Dermis microvascular lymphatic vessel endothelial cell (primary cell): ENCODE results near the gene CAMKMT. TPM values are rescaled to one million over a fixed set of nuclear protein-coding genes. Genes with fewer than 3 reads are reported as not detected.

Experiments used
- DNase-seq, 2 donors: peaks; one replicate each; pipeline versions ENCODE4 v3.0.0 to v3.0.0-alpha.2; 2010; ENCODE audit warnings: low read depth in 2 of 2
- total RNA-seq: library from RNA; depleted of rRNA; stranded (reverse); fragments of >200 nt; gene quantifications from 2 replicates; pipeline ENCODE4 v1.2.1, GENCODE V29; 2014

The CAMKMT gene
- 2.4 and 2.8 TPM in 2 replicates for total RNA-seq

DNA sequence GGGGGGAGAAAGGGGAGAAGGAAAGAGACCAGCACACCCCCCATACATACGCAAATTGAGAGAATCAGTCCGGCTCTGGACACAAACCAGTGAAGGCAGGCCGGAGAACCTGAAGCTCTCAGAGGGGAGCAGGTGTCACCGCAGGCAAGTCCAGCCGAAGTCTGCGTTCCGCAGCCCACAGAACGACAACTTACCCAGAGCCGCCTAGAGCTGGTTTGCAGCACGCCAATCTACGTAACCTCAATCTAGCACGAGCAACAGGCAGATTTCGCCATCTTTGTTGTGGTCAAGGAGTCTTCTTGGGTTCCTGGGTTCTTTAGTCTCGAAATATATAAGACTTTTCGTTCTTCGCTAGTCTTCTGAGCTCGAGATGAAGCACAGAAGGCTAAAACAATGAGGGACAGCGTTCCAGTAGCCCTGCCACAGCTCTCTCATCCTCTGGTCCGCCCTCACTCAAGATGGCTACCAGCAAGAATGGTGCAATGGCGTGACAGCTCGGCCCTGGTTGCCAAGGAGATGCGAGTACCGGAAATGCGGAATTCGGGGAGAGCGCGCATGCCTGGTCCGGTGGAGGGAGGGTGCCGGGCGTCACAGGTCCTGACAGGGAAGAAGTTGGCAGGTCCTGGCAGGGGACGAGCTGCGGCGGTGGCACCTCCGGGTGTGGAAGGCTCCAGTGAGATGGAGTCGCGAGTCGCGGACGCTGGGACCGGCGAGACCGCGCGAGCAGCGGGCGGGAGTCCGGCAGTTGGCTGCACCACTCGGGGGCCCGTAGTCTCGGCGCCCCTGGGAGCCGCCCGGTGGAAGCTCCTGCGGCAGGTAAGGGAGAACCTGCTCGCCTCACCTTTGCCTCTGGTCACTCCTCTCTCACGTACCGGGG lies at the start of gene CAMKMT, which contains the start of gene PREPL:
CAMKMT (plus strand) TSS at position 618 of the 877 bp plus-strand sequence.
PREPL (minus strand) TSS at position 165 of the 877 bp plus-strand sequence. CDS start 15,152 bp downstream, outside the sequence.
- peak; percentile 96 to 98 for DNase-seq

GRCh38 chr2:44314362-44314761 lies 47.4 kb upstream of the CAMKMT start:
- no peak for DNase-seq

DNA sequence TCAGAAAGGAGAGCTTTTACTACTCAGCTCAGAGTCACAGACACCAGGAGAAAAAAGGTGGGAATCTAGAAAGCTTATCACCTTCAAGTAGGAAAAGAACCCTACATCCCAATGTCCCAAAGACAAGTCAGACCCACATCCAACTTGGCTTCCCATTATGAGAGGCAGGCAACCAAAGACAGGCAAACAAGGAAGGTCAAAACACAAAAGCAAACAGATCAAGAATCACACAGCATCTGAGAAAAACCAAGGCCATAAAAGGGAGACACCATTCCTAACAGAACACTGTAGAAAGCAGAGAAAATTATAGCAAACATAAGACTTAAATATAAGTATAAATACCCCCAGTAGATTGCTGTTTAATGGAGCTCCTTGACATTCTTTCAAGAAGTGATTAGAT lies 45.8 kb upstream of the CAMKMT start:
- DNase-seq = no peak

DNA sequence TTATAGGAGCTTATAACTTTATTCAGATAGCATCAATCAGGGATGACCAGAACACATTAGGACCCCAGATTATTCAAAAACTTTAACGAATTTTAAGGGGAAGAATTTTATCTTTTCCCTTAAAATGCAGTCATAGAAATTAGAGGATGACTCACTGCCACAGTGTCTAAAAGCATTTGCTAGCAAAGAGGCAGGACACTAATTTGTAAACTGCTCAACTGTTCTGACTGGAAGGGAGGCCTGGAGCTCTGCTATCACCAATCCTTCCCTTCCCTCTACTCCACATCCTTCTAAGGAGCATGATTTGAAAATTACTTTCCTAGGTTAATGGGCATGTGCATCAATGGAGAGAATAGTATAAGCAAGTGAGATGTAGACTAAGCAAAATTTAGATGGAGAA lies 40.9 kb upstream of the CAMKMT start:
- DNase-seq = no peak

DNA sequence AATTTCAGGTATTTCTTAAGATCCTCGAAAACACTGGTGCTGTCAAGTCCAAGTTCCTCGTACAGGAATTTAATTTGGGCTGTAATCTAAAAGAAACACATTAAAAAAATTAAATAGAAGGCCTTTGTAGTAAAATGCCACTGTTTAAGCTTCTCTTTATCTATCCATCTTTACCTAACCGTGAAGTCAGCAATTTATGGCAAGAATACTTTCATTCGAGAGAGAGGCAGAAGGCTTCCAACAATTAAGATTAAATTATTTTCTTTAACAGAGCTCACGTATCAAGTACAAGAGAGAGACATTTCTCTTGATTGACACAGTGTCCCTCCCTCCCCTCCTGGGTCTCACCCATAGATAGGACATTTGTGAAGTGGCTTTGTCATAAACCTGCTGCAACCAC lies 40.4 kb upstream of the CAMKMT start:
- no peak for DNase-seq

GRCh38 chr2:44324971-44325426 lies 36.7 kb upstream of the CAMKMT start:
- no peak for DNase-seq

DNA sequence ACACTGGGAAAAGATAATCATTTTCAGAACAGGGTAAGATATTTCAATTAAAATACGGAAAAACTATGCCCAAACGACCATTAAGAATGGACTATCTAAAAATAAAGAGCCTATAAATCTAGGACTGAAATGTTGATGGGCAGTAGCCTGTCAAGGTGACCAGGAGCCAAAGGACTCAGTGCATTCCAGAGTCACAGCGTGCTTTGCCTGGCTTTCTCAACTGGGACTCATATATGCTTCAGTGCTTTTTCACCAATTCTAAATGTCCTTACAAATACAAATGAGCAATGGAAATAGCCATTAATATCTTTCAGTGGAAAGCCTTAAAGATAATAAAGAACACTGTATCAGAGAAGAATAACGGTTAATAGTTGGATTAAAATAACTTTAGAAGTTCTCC lies 35.9 kb upstream of the CAMKMT start:
- no peak for DNase-seq

DNA sequence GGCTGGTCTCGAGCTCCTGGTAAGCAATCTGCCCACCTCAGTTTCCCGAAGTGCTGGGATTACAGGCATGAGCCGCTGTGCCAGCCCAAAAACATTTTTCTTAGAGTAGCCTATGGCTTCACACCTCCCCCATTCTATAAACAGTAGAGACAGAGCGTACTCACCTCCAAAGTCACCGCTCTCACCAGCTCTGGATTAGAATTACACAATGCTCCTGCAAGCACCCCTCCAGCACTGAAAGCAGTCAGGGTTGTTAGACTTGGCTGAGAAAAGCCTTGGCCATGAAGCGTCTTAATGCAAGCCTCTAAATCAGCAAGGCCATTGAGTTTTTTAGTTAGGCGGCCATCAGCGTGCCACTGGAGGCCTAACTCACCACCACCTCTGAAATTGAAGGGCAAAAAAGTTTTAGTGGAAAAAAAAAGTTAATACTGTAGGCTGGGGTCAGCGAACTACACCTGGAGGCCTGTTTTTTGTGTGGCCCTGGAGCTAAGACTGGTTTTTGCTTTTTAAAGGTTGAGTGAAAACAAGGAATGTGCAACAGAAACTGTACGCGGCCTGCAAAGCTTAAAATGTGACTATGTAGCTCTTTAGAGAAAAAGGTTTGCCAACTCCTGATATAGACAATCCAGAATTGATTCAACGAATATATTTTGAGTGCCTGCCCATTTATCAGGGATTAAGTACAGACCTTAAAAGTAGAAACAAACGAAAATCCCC lies 35.0 kb upstream of the CAMKMT start:
- DNase-seq = no peak

DNA sequence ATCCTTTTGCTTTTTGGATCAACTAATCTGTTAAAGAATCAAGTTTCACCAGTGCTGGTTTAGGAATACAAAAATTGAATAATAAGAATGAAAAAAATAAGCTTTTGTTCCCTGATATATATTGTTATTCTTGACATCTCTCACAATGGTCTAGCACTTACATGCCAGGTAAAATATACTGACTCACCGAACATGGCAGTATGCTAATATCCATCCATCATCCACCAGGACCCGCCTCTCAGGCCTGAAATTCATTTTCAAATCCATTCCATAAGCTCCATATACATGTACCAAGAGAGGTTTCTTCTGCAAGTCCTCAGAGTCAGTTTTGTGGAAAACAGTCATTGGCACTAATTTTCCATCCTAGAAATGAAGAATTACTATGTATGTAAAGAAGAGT lies 33.0 kb upstream of the CAMKMT start:
- peak in 1 of 2 donors; percentile 1 for DNase-seq

DNA sequence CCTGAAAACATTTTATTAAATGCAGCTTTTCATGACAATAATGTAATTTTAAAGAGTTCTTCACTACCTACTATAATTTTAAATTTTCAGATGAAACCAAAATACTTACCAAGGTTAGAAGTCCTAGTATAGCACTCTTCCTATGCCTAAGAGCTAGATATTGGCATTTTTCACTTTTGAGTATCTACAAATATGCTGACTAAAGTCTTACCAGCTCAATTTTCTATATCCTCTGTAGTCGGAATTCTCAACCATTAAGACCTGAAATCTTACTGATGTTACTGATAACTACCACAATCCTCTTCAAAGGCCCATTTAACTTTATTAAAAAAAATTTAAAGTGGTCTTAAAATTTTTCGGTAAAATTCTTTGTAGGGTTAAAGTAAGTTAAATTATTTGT lies 32.4 kb upstream of the CAMKMT start:
- DNase-seq = no peak

DNA sequence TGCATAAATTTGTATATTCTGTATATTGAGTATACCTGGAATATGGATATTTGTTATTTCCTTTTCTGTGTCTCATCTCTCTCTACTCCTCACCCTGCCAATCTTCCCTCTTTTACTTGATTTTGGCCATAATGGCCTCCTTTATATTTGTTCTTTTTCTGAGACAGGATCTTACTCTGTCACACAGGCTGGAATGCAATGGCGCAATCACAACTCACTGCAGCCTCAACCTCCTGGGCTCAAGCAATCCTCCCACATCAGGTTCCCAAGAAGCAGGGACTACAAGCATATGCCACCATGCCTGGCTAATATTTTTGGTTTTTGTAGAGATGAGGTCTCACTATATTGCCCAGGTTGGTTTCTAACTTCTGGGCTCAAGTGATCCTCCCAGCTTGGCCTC lies 30.9 kb upstream of the CAMKMT start:
- no peak for DNase-seq

- DNase-seq = no peak
These were observed 27.8 kb upstream of the CAMKMT start for GRCh38 chr2:44333994-44334393.

- DNase-seq = no peak
These were observed 25.8 kb upstream of the CAMKMT start for GRCh38 chr2:44335806-44336538.

DNA sequence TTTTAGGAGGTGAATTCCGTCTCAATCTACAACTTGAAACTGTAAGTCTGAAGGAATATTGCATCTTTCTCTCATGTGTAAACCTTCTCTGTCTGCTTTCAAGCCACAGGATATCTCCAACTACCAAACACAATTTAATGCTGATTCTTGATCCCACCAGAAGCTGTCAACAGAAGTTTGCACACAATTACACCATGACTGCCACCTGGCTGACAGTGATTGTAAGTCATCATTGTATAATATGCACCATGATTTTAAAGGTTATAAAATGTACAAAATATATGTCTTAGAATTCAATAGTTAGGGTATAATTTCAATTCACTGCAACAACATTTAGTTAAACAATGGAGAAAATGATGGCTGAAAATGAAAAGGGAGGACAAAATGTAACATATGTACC lies 18.9 kb upstream of the CAMKMT start:
- peak; percentile 27 to 42 for DNase-seq

DNA sequence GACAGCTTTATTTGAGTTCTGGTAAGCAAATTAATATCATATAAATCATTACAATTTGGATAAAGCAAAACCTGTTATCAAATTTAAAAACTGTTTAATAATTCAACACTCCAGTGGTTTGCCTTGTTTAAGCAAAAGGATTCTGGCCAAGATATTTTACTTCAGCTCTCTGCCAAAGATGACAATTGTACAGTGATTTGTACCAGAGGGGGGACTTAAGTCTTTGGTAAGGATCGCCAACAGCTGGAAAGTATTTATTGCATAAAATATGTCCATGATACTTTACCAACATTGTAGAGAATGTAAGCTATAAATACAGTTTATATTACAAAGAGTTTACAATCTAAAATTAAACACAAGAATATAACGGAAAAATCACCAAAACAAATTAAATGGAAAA lies 14.2 kb upstream of the CAMKMT start:
- no peak for DNase-seq

- DNase-seq = peak in 1 of 2 donors; percentile 5
These were observed 13.3 kb upstream of the CAMKMT start for GRCh38 chr2:44348400-44348799.

- DNase-seq = no peak
These were observed 12.2 kb upstream of the CAMKMT start for GRCh38 chr2:44349506-44349905.

DNA sequence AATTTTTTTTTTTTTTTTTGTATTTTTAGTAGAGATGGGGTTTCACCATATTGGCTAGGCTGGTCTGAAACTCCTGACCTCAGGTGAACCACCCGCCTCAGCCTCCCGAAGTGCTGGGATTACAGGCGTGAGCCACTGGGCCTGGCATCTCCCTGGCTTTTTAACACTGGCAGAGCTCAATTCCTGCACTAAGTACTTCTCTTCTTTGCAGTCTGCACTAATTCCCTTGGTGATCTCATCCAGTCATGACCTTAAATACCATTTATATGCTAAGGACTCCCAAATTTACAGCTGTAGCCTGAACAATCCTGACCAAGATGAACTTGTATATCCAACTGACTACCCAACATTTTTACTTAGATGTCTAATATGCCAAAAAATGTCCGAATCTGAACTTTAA lies 10.7 kb upstream of the CAMKMT start:
- DNase-seq = no peak

GRCh38 chr2:44351676-44352075 lies 10.1 kb upstream of the CAMKMT start:
- no peak for DNase-seq

- DNase-seq = no peak
These were observed 9.2 kb upstream of the CAMKMT start for GRCh38 chr2:44352510-44352909.

GRCh38 chr2:44354761-44355160 lies 7.0 kb upstream of the CAMKMT start:
- no peak for DNase-seq

- DNase-seq = peak in 1 of 2 donors; percentile 80
These were observed 3.2 kb upstream of the CAMKMT start for GRCh38 chr2:44358503-44358902.
